GM12878 (cell line): Measurements from ENCODE around the gene SLC35F3. TPM values are rescaled to one million over a fixed set of nuclear protein-coding genes. Genes with fewer than 3 reads are reported as not detected.

Experiments used
- ATF3 ChIP-seq: IDR thresholded peaks from 2 replicates; pipeline ENCODE4 v1.6.1; 2011; ENCODE audit warnings: low read depth, mild to moderate bottlenecking, low read length, moderate library complexity, borderline replicate concordance; ENCODE audit errors: extremely low read depth
- BCL3 ChIP-seq: IDR thresholded peaks from 2 replicates; pipeline ENCODE4 v1.6.1; 2011; ENCODE audit warnings: borderline replicate concordance, low read depth, mild to moderate bottlenecking, moderate library complexity, low read length; ENCODE audit not compliant: insufficient read depth, poor library complexity, severe bottlenecking
- CBX3 ChIP-seq: fragments of 200-600 bp; sonication (generic); IDR thresholded peaks from 2 replicates; pipeline ENCODE4 v1.6.1; 2016; ENCODE audit warnings: low read depth, borderline replicate concordance
- CTCF ChIP-seq, 3 experiments: IDR thresholded peaks in 2 of 3; conservative IDR thresholded peaks in 1 of 3; 2 replicates each; pipeline ENCODE4 v1.5.1; 2011; ENCODE audit warnings: low read depth in 3 of 3, low read length in 3 of 3, mild to moderate bottlenecking in 3 of 3, control low read depth in 2 of 3, moderate library complexity in 2 of 3, inconsistent platforms in 1 of 3, mixed read lengths in 1 of 3; ENCODE audit not compliant: control insufficient read depth in 2 of 3, insufficient read depth in 1 of 3; ENCODE audit errors: extremely low read depth in 1 of 3
- ELK1 ChIP-seq: IDR thresholded peaks from 2 replicates; pipeline ENCODE4 v1.6.1; 2012; ENCODE audit warnings: low read depth, low read length, improper control_type of control experiment
- ESRRA ChIP-seq: IDR thresholded peaks from 2 replicates; pipeline ENCODE4 v1.6.1; 2012; ENCODE audit warnings: mild to moderate bottlenecking, low read length, improper control_type of control experiment
- ETV6 ChIP-seq, 2 experiments: fragments of 450-650 bp in 1 of 2; IDR thresholded peaks in 1 of 2; conservative IDR thresholded peaks in 1 of 2; 2 replicates each; pipeline ENCODE4 v1.6.1; 2014; ENCODE audit warnings: antibody characterized with exemption in 1 of 2, borderline replicate concordance in 1 of 2, low read depth in 1 of 2, mild to moderate bottlenecking in 1 of 2, moderate library complexity in 1 of 2
- IRF4 ChIP-seq: IDR thresholded peaks from 2 replicates; pipeline ENCODE4 v1.6.1; 2011; ENCODE audit warnings: low read depth, low read length
- KLF5 ChIP-seq: fragments of 450-650 bp; IDR thresholded peaks from 2 replicates; pipeline ENCODE4 v1.6.1; 2014; ENCODE audit warnings: mild to moderate bottlenecking; ENCODE audit not compliant: partially characterized antibody
- MEF2B ChIP-seq: fragments of 450-650 bp; IDR thresholded peaks from 2 replicates; pipeline ENCODE4 v1.6.1; 2018; ENCODE audit warnings: mild to moderate bottlenecking, moderate library complexity; ENCODE audit not compliant: partially characterized antibody, poor library complexity, severe bottlenecking
- MYC ChIP-seq: IDR thresholded peaks from 2 replicates; pipeline ENCODE4 v1.6.1; 2011; ENCODE audit warnings: mild to moderate bottlenecking, low read length, moderate library complexity, inconsistent platforms; ENCODE audit not compliant: insufficient read depth, insufficient replicate concordance, insufficient read length, severe bottlenecking
- RAD51 ChIP-seq: fragments of 450-650 bp; IDR thresholded peaks from 2 replicates; pipeline ENCODE4 v1.6.1; 2016; ENCODE audit warnings: moderate library complexity, mild to moderate bottlenecking, inconsistent platforms
- RFX5 ChIP-seq: IDR thresholded peaks from 2 replicates; pipeline ENCODE4 v1.6.1; 2011; ENCODE audit warnings: low read depth, low read length, improper control_type of control experiment
- SIN3A ChIP-seq: IDR thresholded peaks from 2 replicates; pipeline ENCODE4 v1.6.1; 2012; ENCODE audit warnings: low read depth, low read length, improper control_type of control experiment
- SMC3 ChIP-seq: IDR thresholded peaks from 2 replicates; pipeline ENCODE4 v1.6.1; 2011; ENCODE audit warnings: low read length, improper control_type of control experiment, borderline replicate concordance
- STAT1 ChIP-seq: fragments of 450-650 bp; conservative IDR thresholded peaks from 2 replicates; pipeline ENCODE4 v1.6.1; 2014; ENCODE audit warnings: antibody characterized with exemption, mild to moderate bottlenecking
- TBL1XR1 ChIP-seq: IDR thresholded peaks from 2 replicates; pipeline ENCODE4 v1.6.1; 2012; ENCODE audit warnings: low read depth, low read length, improper control_type of control experiment
- ZBTB4 ChIP-seq: fragments of 450-650 bp; formaldehyde crosslinking; IDR thresholded peaks from 2 replicates; pipeline ENCODE4 v1.4.0; 2022; ENCODE audit warnings: mild to moderate bottlenecking, moderate library complexity
- ZSCAN29 ChIP-seq: fragments of 450-650 bp; IDR thresholded peaks from 2 replicates; pipeline ENCODE4 v1.6.1; 2017; ENCODE audit warnings: mild to moderate bottlenecking, moderate library complexity
- polyA plus RNA-seq, 11 experiments: library from polyadenylated mRNA; depleted of rRNA in 4 of 11; unstranded in 6 of 11; stranded (reverse) in 5 of 11; fragments of >200 nt; fragmentation: Nextera tagmentation in 4 of 11; fragmentation: Illumina TruSeq in 1 of 11; extraction: Ambion mirVana in 4 of 11; extraction: Trizol in 1 of 11; gene quantifications; 1 replicate in 1 of 11; 2 replicates in 10 of 11; pipeline versions ENCODE4 v1.2.1 to v1.2.3, GENCODE V29; 2011 to 2016; ENCODE audit warnings: inconsistent platforms in 2 of 11, missing spikeins in 2 of 11, low read depth in 1 of 11
- total RNA-seq, 4 experiments: library from RNA; depleted of rRNA in 3 of 4; stranded (reverse); fragments of >200 nt in 3 of 4; fragmentation: Illumina TruSeq in 1 of 4; extraction: Trizol in 1 of 4; gene quantifications; 2 replicates each; pipeline versions ENCODE4 v1.2.1 to v1.2.3, GENCODE V29; 2013 to 2021

SLC35F3 gene
- total and polyA plus RNA-seq, 10 of the 15 experiments (the other 5 are each of a cell fraction or from before 2014, with no cell fraction given) = 1.0 to 8.6 (median 5.7) TPM

- no peak for TF ChIP-seq ATF3
- TF ChIP-seq ZSCAN29 = no peak
- TF ChIP-seq ETV6 (conservative IDR thresholded peaks at IDR 0.05 in 1 of 2, IDR thresholded peaks at IDR 0.05 in 1 of 2; ENCODE audit: borderline replicate concordance in 1 of 2, low read depth in 1 of 2) = peak in 1 of 2 experiments; percentile 81; a peak in 2 of 4 replicates
- peak; percentile 45 for TF ChIP-seq MEF2B
- TF ChIP-seq RFX5 = 0 out of 2 replicates have a peak, but pooled peaks have one; percentile 58
- peak; percentile 88 to 93 (median 91) for TF ChIP-seq CTCF (IDR thresholded peaks at IDR 0.05 in 2 of 3, conservative IDR thresholded peaks at IDR 0.05 in 1 of 3; ENCODE audit: control insufficient read depth in 2 of 3, extremely low read depth in 1 of 3, insufficient read depth in 1 of 3, low read depth in 3 of 3, low read length in 3 of 3)
- TF ChIP-seq BCL3 = no peak
- TF ChIP-seq IRF4 = peak; percentile 41; the same call in 1 of the 2 replicates
- TF ChIP-seq ELK1 = no peak
- TF ChIP-seq MYC = no peak
- TF ChIP-seq CBX3 = no peak
- TF ChIP-seq SIN3A = no peak
- no peak for TF ChIP-seq TBL1XR1
- no peak for TF ChIP-seq ESRRA
- no peak for TF ChIP-seq ZBTB4 (CRISPR knock-in tag)
- no peak for TF ChIP-seq STAT1
- TF ChIP-seq SMC3 = peak; percentile 97
- TF ChIP-seq KLF5 = no peak
- TF ChIP-seq RAD51 = no peak
These were observed 405.4 kb downstream of the SLC35F3 start (continued) for GRCh38 chr1:234309598-234310459.
